ENCODE measurements around the gene SETD1A.

DNA sequence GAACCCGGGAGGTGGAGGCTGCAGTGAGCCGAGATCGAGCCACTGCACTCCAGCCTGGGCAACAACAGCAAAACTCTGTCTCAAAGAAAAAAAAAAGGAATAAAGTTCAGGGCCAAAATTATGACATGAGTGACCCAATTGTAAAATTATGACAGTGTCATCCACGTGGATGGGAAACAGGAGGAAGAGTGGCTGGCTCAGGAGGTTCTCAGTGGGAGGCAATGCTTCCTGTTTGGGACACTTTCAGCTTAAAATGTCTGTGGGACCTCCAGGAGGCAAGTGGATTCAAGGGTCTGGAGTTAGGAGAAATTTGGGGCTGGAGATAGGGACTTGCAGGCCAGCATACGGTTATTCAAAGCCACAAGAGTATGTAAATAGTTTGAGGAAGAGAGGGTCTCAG, 67.8 kb downstream of the SETD1A start:
- TF ChIP-seq, protein P1, sequence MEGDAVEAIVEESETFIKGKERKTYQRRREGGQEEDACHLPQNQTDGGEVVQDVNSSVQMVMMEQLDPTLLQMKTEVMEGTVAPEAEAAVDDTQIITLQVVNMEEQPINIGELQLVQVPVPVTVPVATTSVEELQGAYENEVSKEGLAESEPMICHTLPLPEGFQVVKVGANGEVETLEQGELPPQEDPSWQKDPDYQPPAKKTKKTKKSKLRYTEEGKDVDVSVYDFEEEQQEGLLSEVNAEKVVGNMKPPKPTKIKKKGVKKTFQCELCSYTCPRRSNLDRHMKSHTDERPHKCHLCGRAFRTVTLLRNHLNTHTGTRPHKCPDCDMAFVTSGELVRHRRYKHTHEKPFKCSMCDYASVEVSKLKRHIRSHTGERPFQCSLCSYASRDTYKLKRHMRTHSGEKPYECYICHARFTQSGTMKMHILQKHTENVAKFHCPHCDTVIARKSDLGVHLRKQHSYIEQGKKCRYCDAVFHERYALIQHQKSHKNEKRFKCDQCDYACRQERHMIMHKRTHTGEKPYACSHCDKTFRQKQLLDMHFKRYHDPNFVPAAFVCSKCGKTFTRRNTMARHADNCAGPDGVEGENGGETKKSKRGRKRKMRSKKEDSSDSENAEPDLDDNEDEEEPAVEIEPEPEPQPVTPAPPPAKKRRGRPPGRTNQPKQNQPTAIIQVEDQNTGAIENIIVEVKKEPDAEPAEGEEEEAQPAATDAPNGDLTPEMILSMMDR (IDR thresholded peaks at IDR 0.05): no peak
- TF ChIP-seq POLR2A (IDR thresholded peaks at IDR 0.05): no peak

Measured in adrenal gland (tissue), 5 donors.